ENCODE results near the gene POLE2.

DNA sequence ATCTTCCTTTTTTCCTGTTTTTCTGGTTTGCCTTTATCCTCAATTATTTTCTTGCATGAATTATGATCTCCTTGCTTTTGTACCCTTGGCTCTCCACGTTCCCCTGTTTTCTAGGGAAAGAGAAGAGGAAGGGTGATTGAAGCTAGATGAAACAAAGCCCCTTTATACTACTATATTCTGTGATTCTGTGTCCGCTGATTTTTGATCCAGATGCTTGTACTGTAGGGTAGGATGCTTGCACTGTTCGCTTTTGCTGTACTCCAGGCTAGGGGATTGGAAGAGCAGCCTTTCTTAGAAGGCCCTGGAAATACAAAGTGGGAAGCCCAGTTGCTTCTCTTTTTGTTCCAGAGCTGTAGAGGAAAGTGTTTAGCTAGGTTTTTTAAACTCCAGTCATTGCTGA is 44.9 kb upstream of the POLE2 start:
- no peak for TF ChIP-seq CTCF (IDR thresholded peaks at IDR 0.05)
- no peak for TF ChIP-seq EZH2phosphoT487 (IDR thresholded peaks at IDR 0.05)
- TF ChIP-seq EZH2 (IDR thresholded peaks at IDR 0.05) = no peak

Data from neural progenitor cell (in vitro differentiated cells).